Stomach (tissue), 9 donors: ENCODE data around the gene DYRK1A. TPM values are rescaled to one million over a fixed set of nuclear protein-coding genes. Genes with fewer than 3 reads are reported as not detected.
A peak's percentile ranks its signal among the peaks of the same experiment; 100 is the strongest.

Experiments used
- DNase-seq, 2 donors: peaks; one replicate each; pipeline versions ENCODE4 v3.0.0 to v3.0.0-alpha.2; 2013 to 2019
- H3K27ac ChIP-seq, 5 donors: fragments of 200-600 bp in 4 of 5; sonication (generic) in 4 of 5; one replicate each; pipeline ENCODE4 v1.5.1; 2013 to 2019; ENCODE audit warnings: mild to moderate bottlenecking in 1 of 5, moderate library complexity in 1 of 5
- H3K27me3 ChIP-seq, 3 donors: fragments of 200-600 bp; sonication (generic); one replicate each; pipeline ENCODE4 v1.5.1; 2017 to 2019; ENCODE audit warnings: mixed run types in 1 of 3
- H3K36me3 ChIP-seq, 4 donors: fragments of 200-600 bp; sonication (generic); 1 replicate in 3 of 4; 2 replicates in 1 of 4; pipeline ENCODE4 v1.5.1; 2016 to 2019
- H3K4me1 ChIP-seq, 4 donors: fragments of 200-600 bp; sonication (generic); one replicate each; pipeline ENCODE4 v1.5.1; 2016 to 2019
- H3K4me3 ChIP-seq, 4 donors: fragments of 200-600 bp; sonication (generic) in 3 of 4; one replicate each; pipeline ENCODE4 v1.5.1; 2016 to 2019; ENCODE audit warnings: mild to moderate bottlenecking in 1 of 4
- H3K9me3 ChIP-seq, 4 donors: fragments of 200-600 bp; sonication (generic); one replicate each; pipeline ENCODE4 v1.5.1; 2016 to 2019
- CTCF ChIP-seq, 7 experiments: fragments of 450-650 bp in 4 of 7; fragments of 200-600 bp in 3 of 7; sonication (generic) in 3 of 7; IDR thresholded peaks; one replicate each; pipeline ENCODE4 v1.5.1; 2016 to 2019; ENCODE audit warnings: antibody characterized with exemption in 7 of 7, control low read depth in 2 of 7, mild to moderate bottlenecking in 1 of 7
- EP300 ChIP-seq: sonication (generic); formaldehyde crosslinking; IDR thresholded peaks from one replicate; pipeline ENCODE4 v1.6.1; 2017; ENCODE audit warnings: antibody characterized with exemption
- POLR2A ChIP-seq, 4 donors: fragments of 450-650 bp; IDR thresholded peaks; one replicate each; pipeline ENCODE4 v1.6.1; 2016; ENCODE audit warnings: antibody characterized with exemption in 4 of 4, control low read depth in 2 of 4, mild to moderate bottlenecking in 1 of 4, moderate library complexity in 1 of 4
- POLR2AphosphoS5 ChIP-seq, 3 donors: sonication (generic); formaldehyde crosslinking; IDR thresholded peaks; one replicate each; pipeline ENCODE4 v1.6.1; 2016; ENCODE audit warnings: antibody characterized with exemption in 3 of 3
- WGBS, 5 donors: extraction: QIAGEN DNeasy Blood & Tissue Kit in 3 of 5; methylation state at CpG; one replicate each; pipeline versions ENCODE4 v1.1.5 to v1.1.7; 2013 to 2018; 5-methylcytosine and 5-hydroxymethylcytosine counted together
- intact Hi-C: fragments of 100-400 bp; cut with DNase I; formaldehyde crosslinking; loops from one replicate; pipeline ENCODE4 v1.15.1; 2023; ENCODE audit warnings: low total_unique reads
- polyA plus RNA-seq, 3 donors: library from polyadenylated mRNA; stranded (reverse); fragments of 200-250 nt; gene quantifications; one replicate each; pipeline ENCODE4 v1.2.3, GENCODE V29; 2013
- total RNA-seq, 5 donors: library from RNA; depleted of rRNA; stranded (reverse); fragments of >200 nt; gene quantifications; one replicate each; pipeline versions ENCODE4 v1.1.0 to v1.2.3, GENCODE V29; 2014 to 2016
- donor health status: healthy with polysubstance abuse.
- donor health status: Bipolar disorder and iron deficiency.
- donor health status: healthy.

Gene DYRK1A
- total and polyA plus RNA-seq, 8 donors: 10.1 to 124 (median 67.0) TPM

- Histone ChIP-seq H3K9me3 (no peaks in the 10 kb centered on the region), H3K4me1 (peaks cover 32 to 85% (median 61%) of the 10 kb centered on the region in 4 donors), H3K4me3 (peak overlapping the region in 2 of 4 donors; percentile 13 to 15), H3K27me3 (no peaks in the 10 kb centered on the region), H3K36me3 (no peaks in the 10 kb centered on the region), H3K27ac (peak overlapping the region; percentile 17 to 78 (median 65))
- intact Hi-C loops: no loop called here
- DNase-seq: peak; percentile 49 to 72
- 16 to 27% (median 19%) methylated on average over 6 of the region's 6 CpGs for WGBS, 5 donors
- TF ChIP-seq CTCF (IDR thresholded peaks at IDR 0.05): peak in 6 of 7 experiments; percentile 45 to 92 (median 76)
- TF ChIP-seq POLR2AphosphoS5 (IDR thresholded peaks at IDR 0.05): peak in 1 of 3 donors; percentile 63
- no peak for TF ChIP-seq POLR2A (IDR thresholded peaks at IDR 0.05)
Measured at GRCh38 chr21:37463083-37463801, 96.7 kb downstream of the DYRK1A start.

GRCh38 chr21:37467082-37467481 lies 100.5 kb downstream of the DYRK1A start:
- TF ChIP-seq POLR2AphosphoS5 (IDR thresholded peaks at IDR 0.05) (no peak), CTCF (IDR thresholded peaks at IDR 0.05) (no peak), POLR2A (IDR thresholded peaks at IDR 0.05) (no peak), EP300 (no peak)
- WGBS, 5 donors: 93 to 97% (median 96%) methylated on average over 3 of the region's 3 CpGs
- peaks cover 16 to 65% (median 35%) of the 10 kb centered on the region in 4 donors for H3K4me1 ChIP-seq
- H3K4me3 ChIP-seq: no peak overlapping the region
- no peaks in the 10 kb centered on the region for H3K36me3 ChIP-seq
- no peak for DNase-seq
- H3K9me3 ChIP-seq: no peaks in the 10 kb centered on the region
- H3K27me3 ChIP-seq: no peaks in the 10 kb centered on the region
- H3K27ac ChIP-seq: no peak overlapping the region
- intact Hi-C loops: no loop called here

- H3K36me3 ChIP-seq: peaks cover 0 to 12% (median 5%) of the 10 kb centered on the region in 4 donors
- TF ChIP-seq CTCF (IDR thresholded peaks at IDR 0.05) (no peak), POLR2AphosphoS5 (IDR thresholded peaks at IDR 0.05) (no peak), EP300 (no peak), POLR2A (IDR thresholded peaks at IDR 0.05) (no peak)
- no peak overlapping the region for H3K27ac ChIP-seq
- 94 to 99% (median 95%) methylated on average over 4 of the region's 4 CpGs for WGBS, 5 donors
- intact Hi-C loops: no loop called here
- H3K4me1 ChIP-seq: peaks cover 7 to 62% (median 22%) of the 10 kb centered on the region in 4 donors
- H3K9me3 ChIP-seq: no peaks in the 10 kb centered on the region
- no peak overlapping the region for H3K4me3 ChIP-seq
- H3K27me3 ChIP-seq: no peaks in the 10 kb centered on the region
- DNase-seq: no peak
Measured at GRCh38 chr21:37468909-37469308, 102.3 kb downstream of the DYRK1A start.

DNA sequence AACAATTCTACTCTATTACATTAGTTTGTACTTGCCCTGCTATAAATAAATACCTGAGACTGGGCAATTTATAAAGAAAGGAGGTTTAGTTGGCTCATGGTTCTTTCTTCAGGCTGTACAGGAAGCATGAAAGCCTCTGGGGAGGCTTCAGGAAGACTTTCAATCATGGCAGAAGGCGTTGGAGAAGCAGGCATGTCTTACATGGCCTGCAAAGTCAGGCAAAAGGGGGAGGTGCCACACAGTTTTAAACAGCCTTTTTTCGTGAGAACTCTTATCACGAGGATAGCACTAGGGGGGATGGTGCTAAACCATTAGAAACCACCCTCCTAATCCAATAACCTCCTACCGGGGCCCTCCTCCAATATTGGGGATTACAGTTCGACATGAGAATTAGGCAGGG lies 102.9 kb downstream of the DYRK1A start:
- Histone ChIP-seq H3K36me3 (peaks cover 0 to 14% (median 6%) of the 10 kb centered on the region in 4 donors), H3K4me3 (no peak overlapping the region), H3K9me3 (no peaks in the 10 kb centered on the region), H3K27me3 (no peaks in the 10 kb centered on the region), H3K4me1 (peaks cover 8 to 59% (median 22%) of the 10 kb centered on the region in 4 donors), H3K27ac (no peak overlapping the region)
- TF ChIP-seq EP300 (no peak), POLR2AphosphoS5 (IDR thresholded peaks at IDR 0.05) (no peak), POLR2A (IDR thresholded peaks at IDR 0.05) (no peak), CTCF (IDR thresholded peaks at IDR 0.05) (no peak)
- intact Hi-C loops: no loop called here
- DNase-seq: no peak
- WGBS, 5 donors: 93 to 97% (median 96%) methylated on average over 5 of the region's 5 CpGs
